ENCODE measurements around the gene RPL31.
"Not testable (repeated sequence)": the region's sequence is repeated elsewhere in the genome, so short reads cannot be mapped to it uniquely, and the experiment has no call there.

The RPL31 gene

GRCh38 chr2:101023327-101024107, 21.4 kb downstream of the RPL31 start:
- no peak for DNase-seq (ENCODE audit: low read depth, low spot score)
- no peak overlapping the region for H3K27ac ChIP-seq

GRCh38 chr2:101025561-101025960, 23.5 kb downstream of the RPL31 start:
- no peak overlapping the region for H3K27ac ChIP-seq
- no peak for DNase-seq (ENCODE audit: low read depth, low spot score)

- H3K27ac ChIP-seq = no peak overlapping the region
- no peak for DNase-seq (ENCODE audit: low read depth, low spot score)
These were observed 24.2 kb downstream of the RPL31 start for GRCh38 chr2:101026253-101026701.

- DNase-seq (ENCODE audit: low read depth, low spot score) = no peak
- H3K27ac ChIP-seq = no peak overlapping the region
These were observed 24.9 kb downstream of the RPL31 start for GRCh38 chr2:101026923-101027469.

GRCh38 chr2:101027852-101028251, 25.8 kb downstream of the RPL31 start:
- no peak overlapping the region for H3K27ac ChIP-seq
- no peak for DNase-seq (ENCODE audit: low read depth, low spot score)

DNA sequence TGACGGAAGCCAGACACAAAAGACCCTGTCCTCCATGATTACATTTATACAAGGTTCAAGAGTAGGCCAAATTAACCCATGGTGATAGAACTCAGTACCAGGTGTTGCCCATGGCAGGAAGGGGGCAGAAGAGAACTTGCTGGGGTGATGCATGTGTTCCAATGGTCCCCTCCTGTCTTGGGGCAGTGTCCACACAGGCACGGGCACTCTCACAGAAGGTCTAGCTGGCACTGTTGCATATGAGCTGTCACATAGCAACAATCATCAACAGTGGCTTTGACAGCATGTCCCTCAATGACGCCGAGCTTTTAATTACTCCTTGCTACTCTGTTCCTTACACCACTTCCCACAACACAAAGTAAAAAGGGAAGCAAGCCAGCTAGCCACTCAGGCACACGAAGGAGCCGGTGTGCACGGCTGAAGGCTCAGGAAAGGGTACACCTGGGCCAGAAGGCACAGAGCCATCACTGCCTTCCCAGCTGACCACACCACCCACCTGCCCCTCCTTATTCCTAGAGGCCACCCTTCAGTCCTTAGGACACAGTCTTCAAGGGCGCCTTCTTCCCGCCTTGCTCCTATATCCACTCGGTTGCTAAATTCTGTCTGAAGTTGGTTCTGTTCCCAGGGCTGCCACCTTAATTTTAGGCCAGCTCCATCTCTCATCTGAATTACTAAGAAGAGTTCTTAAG, 28.9 kb downstream of the RPL31 start:
- DNase-seq (ENCODE audit: low read depth, low spot score) = no peak
- H3K27ac ChIP-seq = no peak overlapping the region

DNA sequence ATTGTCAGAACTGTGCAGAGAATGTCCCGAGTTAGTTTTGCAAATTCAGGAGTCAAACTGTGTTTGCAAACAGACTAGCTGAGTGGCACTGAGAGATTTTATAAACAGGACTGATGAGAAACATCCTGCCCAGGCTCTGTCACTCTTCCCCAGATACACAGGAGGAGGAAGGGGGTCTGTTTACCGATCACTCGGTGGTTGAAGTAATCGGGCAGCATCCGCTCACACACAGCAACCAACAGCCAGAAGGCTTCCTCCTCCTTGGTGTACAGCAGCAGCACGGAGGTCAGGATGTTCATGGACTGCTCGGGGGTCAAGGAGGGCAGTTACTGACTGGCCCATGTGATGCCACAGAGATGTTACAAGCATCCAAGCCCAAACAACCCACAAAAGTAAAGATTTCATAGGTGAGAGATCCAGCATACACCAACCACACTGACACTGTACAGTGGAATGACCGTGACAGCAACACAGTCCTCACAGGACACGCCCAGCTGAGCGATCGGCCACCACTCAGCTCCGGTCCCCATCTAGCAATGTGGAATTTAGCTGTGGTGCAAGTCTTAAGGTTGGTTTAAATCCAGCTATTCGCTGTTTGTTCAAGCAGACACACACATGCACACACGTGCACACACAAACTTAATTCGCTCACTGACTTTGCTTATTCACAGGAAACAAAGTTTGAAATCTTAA, 30.1 kb downstream of the RPL31 start:
- DNase-seq (ENCODE audit: low read depth, low spot score) = no peak
- H3K27ac ChIP-seq = no peak overlapping the region

DNA sequence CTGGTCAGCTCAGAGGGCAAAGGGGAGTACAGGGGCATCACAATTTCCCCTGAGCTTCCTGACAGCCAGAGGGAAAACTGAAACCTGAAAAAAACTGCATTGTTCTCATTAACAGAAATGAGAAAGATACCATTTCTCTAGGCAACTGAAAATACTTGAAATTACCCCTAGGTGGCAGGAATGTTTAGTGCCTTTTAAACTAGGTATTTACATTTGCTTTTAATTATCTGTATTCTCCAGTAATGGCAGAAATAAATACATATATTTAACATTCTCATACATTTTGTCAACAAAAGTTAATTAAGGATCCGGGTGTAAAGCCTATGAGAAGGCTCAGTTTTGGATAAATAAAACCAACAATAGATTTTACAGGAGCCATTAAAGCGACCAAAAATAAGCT, 34.5 kb downstream of the RPL31 start:
- no peak for DNase-seq (ENCODE audit: low read depth, low spot score)

GRCh38 chr2:101037161-101037755, 35.2 kb downstream of the RPL31 start:
- no peak overlapping the region for H3K27ac ChIP-seq
- DNase-seq (ENCODE audit: low read depth, low spot score) = no peak

More for the DNA sequence above, 34.5 kb downstream of the RPL31 start:
- no peak overlapping the region for H3K27ac ChIP-seq

DNA sequence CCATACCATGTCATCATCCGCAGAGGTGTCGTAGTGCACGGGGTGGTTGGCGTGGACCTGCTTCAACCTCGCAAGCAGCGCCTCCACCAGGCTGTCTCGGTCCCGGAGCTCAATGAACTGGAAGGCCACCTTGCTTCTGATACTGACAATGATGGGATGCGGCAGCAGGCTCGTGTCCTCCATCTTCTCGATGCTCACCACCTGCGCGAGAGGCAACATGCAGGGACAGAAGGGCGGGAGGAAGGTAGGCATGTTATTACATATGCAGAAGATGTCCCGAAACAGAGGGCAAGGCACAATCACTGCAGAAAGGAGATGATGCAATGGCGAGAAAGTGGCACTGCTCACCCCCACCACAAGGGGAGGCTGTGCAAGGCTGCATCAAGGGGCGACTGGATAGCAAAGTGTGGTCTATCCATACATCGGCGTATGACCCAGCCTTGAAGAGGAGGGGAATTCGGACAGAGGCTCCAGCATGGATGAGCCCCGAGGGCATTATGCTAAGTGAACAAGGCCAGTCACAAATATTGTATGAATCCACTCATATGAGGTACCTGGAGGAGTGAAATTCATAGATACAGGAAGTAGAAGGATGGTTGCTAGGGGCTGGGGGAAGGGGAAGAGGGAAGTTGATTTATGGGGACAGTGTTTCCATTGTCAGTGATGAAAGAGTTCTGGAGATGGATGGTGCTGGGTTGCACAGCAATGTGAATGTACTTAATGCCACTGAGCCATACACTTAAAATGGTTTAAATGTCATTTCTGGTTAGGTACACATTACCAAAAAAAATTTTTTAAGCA, 36.6 kb downstream of the RPL31 start:
- peak overlapping the region; percentile 2 for H3K27ac ChIP-seq
- no peak for DNase-seq (ENCODE audit: low read depth, low spot score)

- no peak overlapping the region for H3K27ac ChIP-seq
- DNase-seq (ENCODE audit: low read depth, low spot score) = no peak
These were observed 38.0 kb downstream of the RPL31 start for GRCh38 chr2:101040072-101040471.

DNA sequence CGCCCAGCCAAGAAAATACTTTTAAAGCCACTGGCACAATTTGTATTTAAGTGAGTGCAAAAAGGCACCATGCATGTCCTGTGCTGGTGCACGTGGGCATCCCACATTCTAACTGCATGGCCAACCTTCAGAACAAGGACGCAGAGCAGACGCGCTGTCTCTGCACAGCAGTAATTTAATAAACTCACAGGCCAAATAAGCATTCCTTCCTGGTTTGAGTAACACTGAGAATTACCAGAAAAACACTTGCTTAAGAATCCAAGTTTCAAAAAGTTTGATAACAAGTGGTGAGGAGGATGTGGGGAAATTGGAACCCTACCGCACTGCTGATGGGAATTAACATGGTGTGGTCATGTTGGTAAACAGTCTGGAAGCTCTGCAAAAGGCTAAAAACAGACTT, 38.7 kb downstream of the RPL31 start:
- DNase-seq (ENCODE audit: low read depth, low spot score) = no peak
- no peak overlapping the region for H3K27ac ChIP-seq

DNA sequence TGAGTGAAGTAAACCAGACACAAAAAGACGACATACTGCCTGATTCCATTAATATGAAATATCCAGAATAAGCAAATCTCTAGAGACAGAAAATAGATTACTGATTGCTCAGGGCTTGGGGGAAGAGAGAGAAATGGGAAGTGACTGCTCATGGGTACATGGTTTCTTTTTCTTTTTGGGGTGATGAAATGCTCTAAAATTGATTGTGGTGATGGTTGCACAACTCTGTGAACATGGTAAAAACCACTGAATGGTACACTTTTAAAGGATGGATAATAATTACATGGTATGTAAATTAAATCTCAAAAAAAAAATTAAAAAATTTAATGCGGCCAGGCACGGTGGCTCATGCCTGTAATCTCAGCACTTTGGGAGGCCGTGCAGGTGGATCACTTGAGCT, 39.3 kb downstream of the RPL31 start:
- no peak overlapping the region for H3K27ac ChIP-seq
- DNase-seq (ENCODE audit: low read depth, low spot score) = no peak

GRCh38 chr2:101045330-101045729, 43.2 kb downstream of the RPL31 start:
- DNase-seq (ENCODE audit: low read depth, low spot score) = no peak
- H3K27ac ChIP-seq = no peak overlapping the region

DNA sequence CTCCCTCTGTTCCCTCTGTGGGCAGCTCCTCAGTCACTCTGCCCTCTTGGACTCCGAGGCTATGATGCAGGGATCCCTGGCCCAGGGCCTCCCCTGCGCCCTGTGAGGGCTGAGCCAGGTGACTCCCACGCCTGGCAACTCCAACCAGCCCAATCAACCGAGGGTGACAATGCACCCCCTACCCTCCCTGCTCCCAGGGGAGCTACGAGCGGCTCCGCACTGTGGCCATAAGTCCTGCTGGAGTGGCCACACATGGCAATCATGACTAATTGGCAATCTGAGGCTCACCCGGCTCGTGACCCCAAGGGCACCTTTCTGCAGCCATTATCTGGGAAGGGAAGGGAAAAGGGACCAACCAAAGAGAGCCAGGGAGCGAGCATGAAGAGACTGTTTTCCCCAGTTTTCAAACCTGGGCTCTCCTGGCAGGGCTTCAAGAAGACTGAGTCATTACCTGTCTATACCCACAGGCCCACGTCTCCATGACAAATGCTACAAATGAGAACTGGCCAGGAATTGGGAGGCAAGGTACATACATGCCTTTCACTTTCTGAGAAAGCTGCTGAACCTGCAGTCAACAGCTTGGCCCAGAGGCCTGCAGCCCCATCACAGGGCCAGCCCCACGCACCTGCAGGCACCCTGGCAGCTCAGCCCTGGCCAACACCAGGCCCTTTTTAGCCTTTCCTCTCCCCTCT, 45.1 kb downstream of the RPL31 start:
- peak; percentile 76 for DNase-seq (ENCODE audit: low read depth, low spot score)
- H3K27ac ChIP-seq = no peak overlapping the region

DNA sequence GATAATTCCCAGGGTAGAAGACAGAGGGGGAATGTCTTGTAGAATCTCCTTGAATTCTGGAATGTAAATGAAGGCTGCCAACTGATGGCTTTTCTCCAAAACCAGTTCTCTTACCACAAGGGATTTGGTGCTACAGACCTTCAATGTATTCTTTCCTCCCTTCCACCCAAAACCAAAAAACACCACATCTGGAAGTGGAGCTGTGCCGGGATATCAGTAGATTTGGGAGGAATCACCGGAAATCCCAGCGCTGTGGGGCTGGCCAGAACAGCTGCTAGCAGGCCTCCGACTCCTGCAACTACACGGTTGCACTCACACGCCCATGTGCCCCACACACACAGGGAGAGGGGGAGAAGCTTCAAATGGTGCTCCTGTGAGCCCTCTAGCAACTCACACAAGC, 45.7 kb downstream of the RPL31 start:
- H3K27ac ChIP-seq = no peak overlapping the region
- DNase-seq (ENCODE audit: low read depth, low spot score) = no peak

- H3K27ac ChIP-seq = no peak overlapping the region
- DNase-seq (ENCODE audit: low read depth, low spot score) = no peak
These were observed 46.7 kb downstream of the RPL31 start for GRCh38 chr2:101048756-101049155.

DNA sequence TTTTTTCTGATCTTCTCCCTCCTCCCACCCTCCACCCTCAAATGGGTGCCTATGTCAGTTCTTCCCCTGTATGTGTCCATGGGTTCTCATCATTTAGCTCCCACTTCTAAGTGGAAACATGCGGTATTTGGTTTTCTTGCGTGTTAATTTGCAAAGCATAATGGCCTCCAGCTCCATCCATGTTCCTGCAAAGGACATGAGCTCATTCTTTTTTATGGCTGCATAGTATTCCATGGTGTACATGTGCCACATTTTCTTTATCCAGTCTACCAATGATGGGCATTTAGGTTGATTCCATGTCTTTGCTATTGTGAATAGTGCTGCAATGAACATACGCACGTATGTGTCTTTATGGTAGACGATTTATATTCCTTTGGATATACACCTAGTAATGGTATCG, 48.8 kb downstream of the RPL31 start:
- H3K27ac ChIP-seq; DNase-seq (ENCODE audit: low read depth, low spot score): not testable (repeated sequence)

GRCh38 chr2:101052147-101052546, 50.1 kb downstream of the RPL31 start:
- H3K27ac ChIP-seq = no peak overlapping the region
- no peak for DNase-seq (ENCODE audit: low read depth, low spot score)
